Karpas-422 (cell line): ENCODE data around the gene CPNE6. TPM values are rescaled to one million over a fixed set of nuclear protein-coding genes. Genes with fewer than 3 reads are reported as not detected.
"Not testable (repeated sequence)": the region's sequence is repeated elsewhere in the genome, so short reads cannot be mapped to it uniquely, and the experiment has no call there.

Experiments
- DNase-seq: peaks from one replicate; pipeline ENCODE4 v3.0.0-alpha.2; 2015
- H2AFZ ChIP-seq: fragments of 200-600 bp; sonication (generic); 2 replicates; pipeline ENCODE4 v1.6.1; 2014; ENCODE audit warnings: antibody characterized with exemption, low read length, mixed read lengths
- H3K27ac ChIP-seq: fragments of 200-600 bp; sonication (generic); 2 replicates; pipeline ENCODE4 v1.5.1; 2014; ENCODE audit warnings: mild to moderate bottlenecking, low read length, moderate library complexity
- H3K27me3 ChIP-seq: fragments of 200-600 bp; sonication (generic); 2 replicates; pipeline ENCODE4 v1.6.1; 2014; ENCODE audit warnings: low read length, mixed read lengths
- H3K36me3 ChIP-seq: fragments of 200-600 bp; sonication (generic); 2 replicates; pipeline ENCODE4 v1.6.1; 2014; ENCODE audit warnings: low read length, mixed read lengths; ENCODE audit not compliant: insufficient read depth
- H3K4me1 ChIP-seq: fragments of 200-600 bp; sonication (generic); 2 replicates; pipeline ENCODE4 v1.6.1; 2014; ENCODE audit warnings: mild to moderate bottlenecking, low read length, mixed read lengths
- H3K4me2 ChIP-seq: fragments of 200-600 bp; sonication (generic); 2 replicates; pipeline ENCODE4 v1.6.1; 2014; ENCODE audit warnings: low read length, low read depth, mild to moderate bottlenecking; ENCODE audit not compliant: poor library complexity, severe bottlenecking
- H3K4me3 ChIP-seq: fragments of 200-600 bp; sonication (generic); 2 replicates; pipeline ENCODE4 v1.5.1; 2014; ENCODE audit warnings: mild to moderate bottlenecking, antibody characterized with exemption, low read length, mixed read lengths
- H3K79me2 ChIP-seq: fragments of 200-600 bp; sonication (generic); 2 replicates; pipeline ENCODE4 v1.6.1; 2014; ENCODE audit warnings: mild to moderate bottlenecking, low read length, mixed read lengths
- H3K9ac ChIP-seq: fragments of 200-600 bp; sonication (generic); 2 replicates; pipeline ENCODE4 v1.6.0; 2014; ENCODE audit warnings: low read length
- H3K9me2 ChIP-seq: fragments of 200-600 bp; sonication (generic), shearing (Covaris generic); replicated peaks from 2 replicates; pipeline ENCODE4 v1.6.0; 2014; ENCODE audit warnings: mild to moderate bottlenecking, low read length, moderate library complexity; ENCODE audit not compliant: insufficient read depth
- H3K9me3 ChIP-seq: fragments of 300-700, 200-600 bp; sonication (generic); 2 replicates; pipeline ENCODE4 v1.6.1; 2014; ENCODE audit warnings: low read length, mixed read lengths
- H4K20me1 ChIP-seq: fragments of 200-600 bp; sonication (generic); 2 replicates; pipeline ENCODE4 v1.6.1; 2014; ENCODE audit warnings: mild to moderate bottlenecking, antibody characterized with exemption, low read length, low read depth; ENCODE audit not compliant: insufficient read depth
- total RNA-seq: library from RNA; depleted of rRNA; stranded (reverse); fragments of >200 nt; shearing (Covaris generic); gene quantifications from 2 replicates; pipeline ENCODE4 v1.2.3, GENCODE V29; 2014; ENCODE audit warnings: low replicate concordance; rRNA removed

CPNE6 gene
- total RNA-seq: 0.04 and 1.3 TPM in 2 replicates

DNA sequence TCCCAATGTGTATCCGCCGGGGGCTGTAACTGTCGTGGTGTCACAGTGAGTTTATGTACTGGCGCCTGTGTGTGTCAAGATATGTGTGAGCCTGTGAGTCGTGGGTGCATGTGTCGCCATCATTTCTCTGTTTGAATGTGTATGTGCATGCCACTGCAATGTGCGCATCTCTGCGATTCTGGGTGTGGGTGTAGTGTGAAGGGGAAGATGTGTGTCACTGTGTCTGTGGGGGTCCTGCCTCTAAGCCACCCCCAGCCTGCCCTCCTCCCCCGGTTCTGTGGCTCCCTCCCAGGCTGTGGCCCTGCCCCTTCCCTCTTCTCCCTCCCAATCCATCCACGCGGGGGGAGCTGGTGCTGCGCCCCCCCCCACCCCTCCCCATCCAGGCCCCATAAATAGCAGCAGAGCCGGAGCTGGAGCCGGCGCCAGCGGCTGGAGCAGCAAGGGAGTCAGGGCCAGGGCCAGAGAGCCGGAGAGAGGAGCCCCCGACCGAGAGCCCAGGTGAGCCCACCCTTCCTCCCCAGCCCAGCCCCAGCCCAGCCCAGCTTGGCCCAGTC lies at the start of gene CPNE6:
Gene CPNE6, plus strand, starts transcription at position 419 of the 554 bp plus-strand sequence. CDS start 1,375 bp downstream, outside the sequence.
- H2AFZ ChIP-seq: no peak within 1 kb of the TSS
- H3K4me1 ChIP-seq: peaks cover 9% of the 10 kb centered on the region
- H3K27ac ChIP-seq: no peak within 1 kb of the TSS
- no peaks in the 10 kb centered on the region for H4K20me1 ChIP-seq
- no peaks in the 10 kb centered on the region for H3K79me2 ChIP-seq
- 0 out of 2 replicates have a peak, but pooled peaks cover 3% of the 10 kb centered on the region for H3K36me3 ChIP-seq
- no peak within 1 kb of the TSS for H3K4me3 ChIP-seq
- H3K4me2 ChIP-seq: no peak within 1 kb of the TSS
- no peaks in the 10 kb centered on the region for H3K27me3 ChIP-seq
- no peak for DNase-seq
- H3K9me2 ChIP-seq: no peaks in the 10 kb centered on the region
- H3K9me3 ChIP-seq: no peaks in the 10 kb centered on the region
- H3K9ac ChIP-seq: no peak within 1 kb of the TSS

DNA sequence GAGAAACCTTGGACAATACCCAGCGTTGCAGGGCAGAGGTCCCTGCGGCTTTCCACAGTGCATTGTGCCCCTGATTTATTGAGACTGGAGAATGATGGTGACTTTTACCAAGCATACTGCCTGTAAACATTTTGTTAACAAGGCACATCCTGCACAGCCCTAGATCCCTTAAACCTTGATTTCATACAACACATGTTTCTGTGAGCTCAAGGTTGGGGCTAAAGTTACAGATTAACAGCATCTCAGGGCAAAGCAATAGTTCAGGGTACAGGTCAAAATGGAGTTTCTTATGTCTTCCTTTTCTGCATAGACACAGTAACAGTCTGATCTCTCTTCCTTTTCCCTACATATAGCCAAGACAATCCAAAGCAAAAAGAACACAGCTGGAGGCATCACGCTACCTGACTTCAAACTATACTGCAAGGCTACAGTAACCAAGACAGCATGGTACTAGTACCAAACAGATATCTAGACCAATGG lies 46.4 kb upstream of the CPNE6 start:
- H3K9ac ChIP-seq, H4K20me1 ChIP-seq, H3K27ac ChIP-seq, H3K27me3 ChIP-seq, DNase-seq, H3K9me2 ChIP-seq, H3K4me1 ChIP-seq, H3K4me3 ChIP-seq, H2AFZ ChIP-seq, H3K36me3 ChIP-seq, H3K9me3 ChIP-seq, H3K79me2 ChIP-seq, H3K4me2 ChIP-seq: not testable (repeated sequence)

DNA sequence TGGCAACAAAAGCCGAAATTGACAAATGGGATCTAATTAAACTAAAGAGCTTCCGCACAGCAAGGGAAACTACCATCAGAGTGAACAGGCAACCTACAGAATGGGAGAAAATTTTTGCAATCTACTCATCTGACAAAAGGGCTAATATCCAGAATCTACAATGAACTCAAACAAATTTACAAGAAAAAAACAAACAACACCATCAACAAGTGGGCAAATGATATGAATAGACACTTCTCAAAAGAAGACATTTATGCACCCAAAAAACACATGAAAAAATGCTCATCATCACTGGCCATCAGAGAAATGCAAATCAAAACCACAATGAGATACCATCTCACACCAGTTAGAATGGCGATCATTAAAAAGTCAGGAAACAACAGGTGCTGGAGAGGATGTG lies 41.7 kb upstream of the CPNE6 start:
- H3K4me3 ChIP-seq, H2AFZ ChIP-seq, H4K20me1 ChIP-seq, H3K9me2 ChIP-seq, H3K4me1 ChIP-seq, H3K27ac ChIP-seq, H3K36me3 ChIP-seq, H3K27me3 ChIP-seq, H3K4me2 ChIP-seq, H3K9ac ChIP-seq, DNase-seq, H3K79me2 ChIP-seq: not testable (repeated sequence)
- H3K9me3 ChIP-seq: peaks cover 13% of the 10 kb centered on the region

DNA sequence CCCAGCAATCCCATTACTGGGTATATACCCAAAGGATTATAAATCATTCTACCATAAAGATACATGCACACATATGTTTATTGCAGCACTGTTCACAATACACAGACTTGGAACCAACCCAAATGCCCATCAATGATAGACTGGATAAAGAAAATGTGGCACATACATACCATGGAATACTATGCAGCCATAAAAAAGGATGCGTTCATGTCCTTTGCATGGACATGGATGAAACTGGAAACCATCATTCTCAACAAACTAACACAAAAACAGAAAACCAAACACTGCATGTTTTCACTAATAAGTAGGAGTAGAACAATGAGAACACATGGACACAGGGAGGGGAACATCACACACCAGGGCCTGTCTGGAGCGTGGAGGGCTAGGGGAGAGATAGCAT lies 40.0 kb upstream of the CPNE6 start:
- H3K36me3 ChIP-seq, H3K27ac ChIP-seq, H2AFZ ChIP-seq, H3K4me2 ChIP-seq, DNase-seq, H3K9me2 ChIP-seq, H3K27me3 ChIP-seq, H3K9ac ChIP-seq, H3K4me1 ChIP-seq, H3K4me3 ChIP-seq, H4K20me1 ChIP-seq, H3K79me2 ChIP-seq: not testable (repeated sequence)
- peaks cover 13% of the 10 kb centered on the region for H3K9me3 ChIP-seq

DNA sequence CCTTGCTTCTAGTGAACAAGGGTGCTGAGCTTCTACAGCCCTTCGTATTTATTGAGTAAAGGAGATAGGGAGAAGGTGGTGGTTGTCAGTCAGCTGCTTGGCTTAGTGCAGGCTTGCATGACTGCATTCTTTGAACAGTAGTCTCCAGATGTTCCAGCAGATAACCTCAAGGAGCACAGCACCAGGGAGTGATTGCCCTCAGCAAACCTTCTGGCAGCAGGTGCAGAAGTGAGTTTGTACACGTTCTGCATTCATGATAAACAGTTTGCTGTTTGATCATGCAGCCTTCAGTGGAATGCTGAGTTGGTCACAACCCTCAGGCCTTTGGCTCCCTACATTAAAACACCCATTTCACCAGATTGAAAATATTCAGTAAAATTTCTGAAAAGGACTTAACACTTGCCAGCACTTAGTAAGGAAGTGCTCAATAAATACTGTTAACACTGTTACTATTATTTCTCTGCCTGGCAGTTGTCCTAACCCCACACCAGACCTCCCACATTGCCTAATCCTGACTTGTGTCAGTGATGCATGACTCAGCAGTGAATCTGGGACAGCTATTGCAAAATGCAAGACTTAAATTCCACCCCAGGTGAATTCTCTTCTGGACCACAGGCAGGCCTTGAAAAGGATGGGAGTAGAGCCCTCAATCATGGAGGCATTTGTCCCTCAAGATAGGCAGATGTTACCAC lies 38.5 kb upstream of the CPNE6 start:
- Histone ChIP-seq H3K27ac (no peak overlapping the region), H3K79me2 (no peaks in the 10 kb centered on the region), H4K20me1 (no peaks in the 10 kb centered on the region), H2AFZ (no peak overlapping the region), H3K4me2 (no peak overlapping the region), H3K9me3 (peaks cover 13% of the 10 kb centered on the region), H3K4me3 (no peak overlapping the region), H3K9me2 (no peaks in the 10 kb centered on the region), H3K4me1 (peaks cover 19% of the 10 kb centered on the region), H3K36me3 (peaks cover 4% of the 10 kb centered on the region; the same call in 1 of the 2 replicates), H3K27me3 (no peaks in the 10 kb centered on the region), H3K9ac (no peak overlapping the region)
- no peak for DNase-seq

DNA sequence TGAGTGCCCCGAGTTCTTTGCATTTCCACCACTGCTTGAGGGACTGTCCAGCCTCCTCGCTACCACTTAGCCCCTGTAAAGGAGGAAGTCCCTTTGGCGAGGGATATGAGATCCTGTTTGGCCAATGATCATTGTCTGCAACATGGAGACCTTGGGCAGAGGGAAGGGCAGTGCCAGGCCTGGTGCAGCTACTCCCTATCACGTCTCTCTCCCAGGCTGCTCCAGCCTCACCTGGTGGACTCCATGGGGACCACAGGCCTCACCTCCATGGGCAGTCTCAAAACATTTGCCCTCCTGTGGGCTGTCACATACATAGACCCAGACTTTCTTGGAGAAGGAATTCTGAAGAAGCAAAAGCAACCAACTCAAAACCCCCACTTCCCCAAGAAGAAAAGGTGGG lies 35.6 kb upstream of the CPNE6 start:
- not testable (repeated sequence) for H3K27me3 ChIP-seq, H3K79me2 ChIP-seq, H3K27ac ChIP-seq, H4K20me1 ChIP-seq, DNase-seq, H3K9me2 ChIP-seq, H3K36me3 ChIP-seq
- Histone ChIP-seq H3K9ac (peak overlapping the region; percentile 75), H3K4me3 (peak overlapping the region; percentile 69), H3K9me3 (peaks cover 13% of the 10 kb centered on the region), H3K4me1 (peaks cover 19% of the 10 kb centered on the region), H2AFZ (peak overlapping the region; percentile 55; the same call in 1 of the 2 replicates), H3K4me2 (peak overlapping the region; percentile 82)

DNA sequence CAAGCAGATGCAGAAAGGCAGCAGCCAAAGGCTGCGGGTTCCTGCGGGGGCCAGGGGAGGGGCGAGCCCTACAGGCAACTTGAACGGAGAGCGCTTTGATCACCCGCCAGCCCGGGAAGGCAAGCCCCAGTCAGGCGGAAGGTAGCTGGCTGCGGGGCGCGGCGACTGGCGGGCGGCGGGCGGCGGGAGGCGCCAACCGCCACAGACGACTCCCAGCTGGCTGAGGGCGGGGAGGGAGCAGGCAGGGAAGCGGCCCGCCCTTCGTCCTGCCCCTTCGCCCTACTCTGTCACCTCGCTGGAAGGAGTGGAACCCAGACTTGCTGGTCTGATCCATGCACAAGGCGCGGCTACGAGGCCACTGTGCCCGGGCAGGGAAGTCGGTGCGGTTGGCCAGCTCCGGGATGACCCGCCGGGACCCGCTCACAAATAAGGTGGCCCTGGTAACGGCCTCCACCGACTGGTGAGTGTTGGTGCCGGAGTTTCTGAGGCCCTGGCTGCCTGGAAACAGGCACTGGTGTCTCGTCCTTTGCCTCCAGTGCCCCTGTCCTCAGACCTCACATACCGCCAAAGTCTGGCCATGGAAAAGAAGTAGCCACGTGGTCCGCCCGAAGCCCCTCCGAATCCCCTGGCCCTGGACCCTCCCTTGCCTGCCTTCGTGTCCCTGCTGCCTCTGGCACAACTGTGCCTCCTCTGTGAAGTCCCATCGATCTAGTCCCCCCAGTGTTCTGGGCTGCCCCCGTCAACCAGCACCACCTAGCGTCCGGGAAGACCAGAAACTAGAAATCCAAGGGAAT lies 35.0 kb upstream of the CPNE6 start:
- H3K9me2 ChIP-seq: no peaks in the 10 kb centered on the region
- no peaks in the 10 kb centered on the region for H3K79me2 ChIP-seq
- peak; percentile 88 for DNase-seq
- peak overlapping the region; percentile 82 for H3K4me2 ChIP-seq
- H3K4me1 ChIP-seq: peaks cover 19% of the 10 kb centered on the region
- no peak overlapping the region for H3K27ac ChIP-seq
- H3K9me3 ChIP-seq: peaks cover 13% of the 10 kb centered on the region
- H2AFZ ChIP-seq: peak overlapping the region; percentile 55
- peak overlapping the region; percentile 69 for H3K4me3 ChIP-seq
- peaks cover 4% of the 10 kb centered on the region; the same call in 1 of the 2 replicates for H3K36me3 ChIP-seq
- peak overlapping the region; percentile 75 for H3K9ac ChIP-seq
- no peaks in the 10 kb centered on the region for H3K27me3 ChIP-seq
- no peaks in the 10 kb centered on the region for H4K20me1 ChIP-seq
